GM19438 (cell line): Measurements from ENCODE around the gene PTPRD.
"Not testable (repeated sequence)": the region's sequence is repeated elsewhere in the genome, so short reads cannot be mapped to it uniquely, and the experiment has no call there.

Experiments
- ATAC-seq: cut with Tn5 transposase; IDR thresholded peaks from one replicate; pipeline ENCODE4 v1.9.1; 2021; ENCODE audit warnings: low read depth; ENCODE audit not compliant: unreplicated experiment

Gene PTPRD

GRCh38 chr9:9556865-9557803 lies 1055.7 kb downstream of the PTPRD start:
- ATAC-seq: no peak

- ATAC-seq: no peak
Measured at GRCh38 chr9:9552665-9553064, 1060.1 kb downstream of the PTPRD start.

- no peak for ATAC-seq
Measured at GRCh38 chr9:9538766-9539165, 1074.0 kb downstream of the PTPRD start.

- no peak for ATAC-seq
Measured at GRCh38 chr9:9538356-9538755, 1074.4 kb downstream of the PTPRD start.

- no peak for ATAC-seq
Measured at GRCh38 chr9:9536523-9536922, 1076.3 kb downstream of the PTPRD start.

GRCh38 chr9:9523476-9524139 lies 1089.2 kb downstream of the PTPRD start:
- no peak for ATAC-seq

GRCh38 chr9:9522406-9522805 lies 1090.4 kb downstream of the PTPRD start:
- no peak for ATAC-seq

- ATAC-seq: no peak
Measured at GRCh38 chr9:9521033-9521779, 1091.6 kb downstream of the PTPRD start.

- ATAC-seq: no peak
Measured at GRCh38 chr9:9504869-9505268, 1107.9 kb downstream of the PTPRD start.

- no peak for ATAC-seq
Measured at GRCh38 chr9:9499546-9499945, 1113.3 kb downstream of the PTPRD start.

GRCh38 chr9:9498846-9499245 lies 1114.0 kb downstream of the PTPRD start:
- ATAC-seq: no peak

GRCh38 chr9:9498128-9498527 lies 1114.7 kb downstream of the PTPRD start:
- no peak for ATAC-seq

- ATAC-seq: no peak
Measured at GRCh38 chr9:9494336-9494735, 1118.5 kb downstream of the PTPRD start.

GRCh38 chr9:9492506-9492905 lies 1120.3 kb downstream of the PTPRD start:
- no peak for ATAC-seq

- ATAC-seq: no peak
Measured at GRCh38 chr9:9489183-9489582, 1123.6 kb downstream of the PTPRD start.

- no peak for ATAC-seq
Measured at GRCh38 chr9:9483175-9483574, 1129.6 kb downstream of the PTPRD start.

GRCh38 chr9:9478741-9479140 lies 1134.1 kb downstream of the PTPRD start:
- ATAC-seq: no peak

- no peak for ATAC-seq
Measured at GRCh38 chr9:9469271-9469670, 1143.5 kb downstream of the PTPRD start.

GRCh38 chr9:9441874-9442273 lies 1170.9 kb downstream of the PTPRD start:
- not testable (repeated sequence) for ATAC-seq

GRCh38 chr9:9437641-9438040 lies 1175.2 kb downstream of the PTPRD start:
- ATAC-seq: no peak

GRCh38 chr9:9426454-9426853 lies 1186.3 kb downstream of the PTPRD start:
- ATAC-seq: not testable (repeated sequence)
